ENCODE data around the gene IFNE. TPM values are rescaled to one million over a fixed set of nuclear protein-coding genes. Genes with fewer than 3 reads are reported as not detected.

Gene IFNE
- total RNA-seq, 1 donor from 2014 or later: not detected

GRCh38 chr9:21465859-21466518 lies 16.1 kb downstream of the IFNE start:
- no peaks in the 10 kb centered on the region for H3K27me3 ChIP-seq
- Mint-ChIP-seq H3K9me3 (peaks cover 19% of the 10 kb centered on the region), H3K27ac (no peak overlapping the region), H3K36me3 (no peaks in the 10 kb centered on the region), H3K27me3 (ENCODE audit: insufficient read depth, low read depth) (no peaks in the 10 kb centered on the region), H3K4me1 (no peaks in the 10 kb centered on the region), H3K4me3 (no peak overlapping the region)
- H3F3A ChIP-seq (ENCODE audit: low read depth): no peaks in the 10 kb centered on the region
- no peaks in the 10 kb centered on the region for H3K79me2 ChIP-seq (ENCODE audit: low read depth)
- no peak for TF ChIP-seq EZH2 (IDR thresholded peaks at IDR 0.05)
- TF ChIP-seq, protein P1, sequence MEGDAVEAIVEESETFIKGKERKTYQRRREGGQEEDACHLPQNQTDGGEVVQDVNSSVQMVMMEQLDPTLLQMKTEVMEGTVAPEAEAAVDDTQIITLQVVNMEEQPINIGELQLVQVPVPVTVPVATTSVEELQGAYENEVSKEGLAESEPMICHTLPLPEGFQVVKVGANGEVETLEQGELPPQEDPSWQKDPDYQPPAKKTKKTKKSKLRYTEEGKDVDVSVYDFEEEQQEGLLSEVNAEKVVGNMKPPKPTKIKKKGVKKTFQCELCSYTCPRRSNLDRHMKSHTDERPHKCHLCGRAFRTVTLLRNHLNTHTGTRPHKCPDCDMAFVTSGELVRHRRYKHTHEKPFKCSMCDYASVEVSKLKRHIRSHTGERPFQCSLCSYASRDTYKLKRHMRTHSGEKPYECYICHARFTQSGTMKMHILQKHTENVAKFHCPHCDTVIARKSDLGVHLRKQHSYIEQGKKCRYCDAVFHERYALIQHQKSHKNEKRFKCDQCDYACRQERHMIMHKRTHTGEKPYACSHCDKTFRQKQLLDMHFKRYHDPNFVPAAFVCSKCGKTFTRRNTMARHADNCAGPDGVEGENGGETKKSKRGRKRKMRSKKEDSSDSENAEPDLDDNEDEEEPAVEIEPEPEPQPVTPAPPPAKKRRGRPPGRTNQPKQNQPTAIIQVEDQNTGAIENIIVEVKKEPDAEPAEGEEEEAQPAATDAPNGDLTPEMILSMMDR (IDR thresholded peaks at IDR 0.05): peak; percentile 79
- TF ChIP-seq EZH2phosphoT487 (IDR thresholded peaks at IDR 0.05): no peak
- H2AFZ ChIP-seq (replicated peaks): no peak overlapping the region
- peak; percentile 63 for DNase-seq (ENCODE audit: low spot score)
- no peak overlapping the region for H3K9ac ChIP-seq
- no peak overlapping the region for H3K27ac ChIP-seq
- H3K36me3 ChIP-seq: no peaks in the 10 kb centered on the region
- no peaks in the 10 kb centered on the region for H3K9me3 ChIP-seq (ENCODE audit: low read depth)
- H4K20me1 ChIP-seq (ENCODE audit: low read depth): no peaks in the 10 kb centered on the region
- H3K4me2 ChIP-seq: no peak overlapping the region
- no peak overlapping the region for H3K4me3 ChIP-seq
- H3K4me1 ChIP-seq: no peaks in the 10 kb centered on the region

DNA sequence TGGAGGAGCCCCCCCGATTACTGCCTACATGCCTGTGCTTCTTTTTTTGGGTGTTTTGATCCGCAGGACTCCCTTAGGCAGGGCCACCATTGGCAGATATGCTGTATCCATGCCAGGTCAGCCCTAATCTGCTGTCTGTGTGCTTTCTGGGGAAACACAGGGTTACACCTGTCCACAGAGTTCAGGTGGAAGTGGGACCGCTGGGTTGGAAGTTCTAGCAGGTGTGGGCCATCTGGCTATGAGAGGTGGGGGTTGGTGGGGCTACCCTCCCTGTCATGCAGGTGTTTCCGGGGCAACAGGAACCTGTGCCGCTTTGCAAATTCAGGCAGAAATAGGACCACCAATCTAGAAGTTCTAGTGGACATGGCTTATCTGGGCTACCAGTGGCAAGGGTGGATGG lies 17.0 kb downstream of the IFNE start:
- Mint-ChIP-seq H3K4me1 (no peaks in the 10 kb centered on the region), H3K9me3 (peaks cover 19% of the 10 kb centered on the region), H3K36me3 (no peaks in the 10 kb centered on the region)

GRCh38 chr9:21461377-21461776 lies 20.7 kb downstream of the IFNE start:
- H3K27ac Mint-ChIP-seq: no peak overlapping the region
- H3K27me3 ChIP-seq: no peaks in the 10 kb centered on the region
- H3K27me3 Mint-ChIP-seq (ENCODE audit: insufficient read depth, low read depth): no peaks in the 10 kb centered on the region
- H3K79me2 ChIP-seq (ENCODE audit: low read depth): no peaks in the 10 kb centered on the region
- no peak for TF ChIP-seq EZH2 (IDR thresholded peaks at IDR 0.05)
- TF ChIP-seq EZH2phosphoT487 (IDR thresholded peaks at IDR 0.05): no peak
- TF ChIP-seq, protein P1 (IDR thresholded peaks at IDR 0.05): no peak
- no peaks in the 10 kb centered on the region for H3K9me3 ChIP-seq (ENCODE audit: low read depth)
- no peaks in the 10 kb centered on the region for H3F3A ChIP-seq (ENCODE audit: low read depth)
- H3K4me2 ChIP-seq: no peak overlapping the region
- no peaks in the 10 kb centered on the region for H3K36me3 ChIP-seq
- no peak overlapping the region for H2AFZ ChIP-seq (replicated peaks)
- H3K9ac ChIP-seq: no peak overlapping the region
- H3K4me3 Mint-ChIP-seq: no peak overlapping the region
- H3K4me1 ChIP-seq: no peaks in the 10 kb centered on the region
- H3K9me3 Mint-ChIP-seq: peaks cover 19% of the 10 kb centered on the region
- H3K4me3 ChIP-seq: no peak overlapping the region
- no peak for DNase-seq (ENCODE audit: low spot score)
- H3K27ac ChIP-seq: no peak overlapping the region
- H4K20me1 ChIP-seq (ENCODE audit: low read depth): no peaks in the 10 kb centered on the region
- no peaks in the 10 kb centered on the region for H3K36me3 Mint-ChIP-seq
- H3K4me1 Mint-ChIP-seq: no peaks in the 10 kb centered on the region

More for the DNA sequence above, 17.0 kb downstream of the IFNE start:
- Mint-ChIP-seq H3K27ac (no peak overlapping the region), H3K4me3 (no peak overlapping the region), H3K27me3 (ENCODE audit: insufficient read depth, low read depth) (no peaks in the 10 kb centered on the region)
- Histone ChIP-seq H3K27ac (no peak overlapping the region), H3K4me1 (no peaks in the 10 kb centered on the region), H3F3A (ENCODE audit: low read depth) (no peaks in the 10 kb centered on the region), H4K20me1 (ENCODE audit: low read depth) (no peaks in the 10 kb centered on the region), H3K4me2 (no peak overlapping the region), H3K27me3 (no peaks in the 10 kb centered on the region), H3K9me3 (ENCODE audit: low read depth) (no peaks in the 10 kb centered on the region), H3K4me3 (no peak overlapping the region), H3K79me2 (ENCODE audit: low read depth) (no peaks in the 10 kb centered on the region), H3K36me3 (no peaks in the 10 kb centered on the region), H2AFZ (replicated peaks) (no peak overlapping the region), H3K9ac (no peak overlapping the region)
- DNase-seq (ENCODE audit: low spot score): no peak
- no peak for TF ChIP-seq EZH2phosphoT487 (IDR thresholded peaks at IDR 0.05)
- TF ChIP-seq EZH2 (IDR thresholded peaks at IDR 0.05): no peak
- TF ChIP-seq, protein P1 (IDR thresholded peaks at IDR 0.05): no peak
